Stimulated activated CD8-positive, alpha-beta memory T cell treated with anti-CD3 and anti-CD28 coated beads, Interleukin-2, amount 100 ng/mL, for 1 hour (primary cell): ENCODE measurements around the gene GRIP1.

Experiments used
- DNase-seq, 2 donors: peaks; one replicate each; pipeline ENCODE4 v3.0.0-alpha.2; 2020; ENCODE audit warnings: low read depth in 2 of 2

GRIP1 gene

DNA sequence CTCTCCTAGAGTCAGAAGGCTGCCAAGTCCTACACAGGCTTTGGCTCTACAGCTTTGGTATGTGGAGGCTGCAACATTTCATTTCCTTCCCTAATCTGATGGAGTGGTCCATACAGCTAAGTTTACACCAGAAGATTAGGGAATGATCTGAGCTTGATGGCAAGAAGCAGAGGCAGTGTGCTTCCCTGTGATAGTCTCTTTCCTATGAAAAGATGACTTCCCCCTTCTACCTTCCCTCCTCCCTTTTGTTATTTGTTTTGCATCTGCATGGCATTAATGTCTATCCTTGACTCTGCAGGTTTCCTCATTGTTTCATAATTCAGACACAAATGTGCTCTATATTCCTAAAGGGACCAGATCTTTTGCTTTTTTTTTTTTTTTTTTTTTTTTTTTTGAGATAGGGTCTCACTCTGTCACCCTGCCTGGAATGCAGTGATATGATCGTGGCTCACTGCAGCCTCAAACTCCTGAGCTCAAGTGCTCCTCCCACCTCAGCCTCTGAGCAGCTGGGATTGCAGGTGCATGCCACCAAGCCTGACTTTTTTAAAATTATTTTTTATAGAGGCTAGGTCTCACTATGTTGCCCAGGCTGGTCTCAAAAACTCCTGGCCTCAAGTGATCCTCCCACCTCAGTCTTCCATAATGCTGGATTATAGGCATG, 76.3 kb downstream of the GRIP1 start:
- no peak for DNase-seq

- no peak for DNase-seq
Observed at GRCh38 chr12:66600903-66601302, 78.0 kb downstream of the GRIP1 start.

DNA sequence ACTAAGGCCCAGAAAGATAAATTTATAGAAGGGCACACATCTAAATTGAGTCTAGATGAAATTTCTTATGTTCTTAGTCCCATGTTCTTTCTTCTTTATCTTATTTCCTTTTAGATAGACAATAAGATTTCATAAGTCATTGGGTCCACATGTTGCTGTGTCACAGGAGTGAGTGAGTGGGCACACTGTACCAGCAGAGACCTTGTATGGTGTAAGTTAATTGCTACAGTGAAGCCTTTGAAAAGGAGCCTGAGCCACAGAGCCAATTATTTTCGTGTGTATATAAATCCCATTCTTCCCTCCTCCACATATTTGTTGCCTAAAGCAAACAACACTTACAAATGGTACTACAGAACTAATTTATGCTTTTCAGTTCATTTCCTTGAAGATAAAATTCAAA, 79.1 kb downstream of the GRIP1 start:
- DNase-seq: no peak

DNA sequence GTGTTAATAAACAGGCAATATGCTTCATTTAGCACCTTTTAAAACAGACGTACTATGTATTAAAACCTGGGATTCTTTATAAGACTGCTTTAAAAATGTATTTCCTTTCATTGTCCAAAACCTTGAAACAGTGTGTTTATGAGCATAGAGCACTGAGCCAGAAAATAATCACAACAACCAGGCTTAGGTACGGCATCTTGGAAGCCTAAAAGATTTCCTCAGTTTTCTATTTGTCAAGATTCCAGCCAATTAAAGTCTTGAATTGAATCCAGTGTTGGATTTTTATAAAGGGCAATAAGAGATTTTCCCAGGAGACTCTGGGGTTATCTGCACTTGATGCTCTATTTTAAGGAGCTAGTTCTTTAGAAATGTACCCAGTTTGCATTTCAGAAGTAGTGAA, 80.3 kb downstream of the GRIP1 start:
- DNase-seq: no peak

DNA sequence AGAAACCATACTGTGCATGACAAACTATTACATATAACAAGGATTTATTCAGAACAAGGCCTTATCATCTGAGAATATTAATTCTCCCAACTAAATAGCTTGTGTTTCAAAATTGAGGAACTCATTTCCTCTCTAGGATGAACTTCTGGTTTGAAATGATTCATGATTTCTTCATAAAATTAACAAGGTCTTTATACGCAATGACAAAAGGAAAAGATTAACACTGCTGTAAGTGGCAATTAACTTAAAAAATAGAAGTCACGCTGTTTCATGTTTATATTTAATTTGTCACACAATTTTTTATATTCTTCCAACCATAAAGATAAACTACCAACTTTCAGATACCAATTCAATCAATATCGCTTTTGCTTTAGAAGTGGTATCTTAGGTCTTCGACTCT, 80.8 kb downstream of the GRIP1 start:
- no peak for DNase-seq

GRCh38 chr12:66596199-66596598, 82.7 kb downstream of the GRIP1 start:
- DNase-seq: no peak

DNA sequence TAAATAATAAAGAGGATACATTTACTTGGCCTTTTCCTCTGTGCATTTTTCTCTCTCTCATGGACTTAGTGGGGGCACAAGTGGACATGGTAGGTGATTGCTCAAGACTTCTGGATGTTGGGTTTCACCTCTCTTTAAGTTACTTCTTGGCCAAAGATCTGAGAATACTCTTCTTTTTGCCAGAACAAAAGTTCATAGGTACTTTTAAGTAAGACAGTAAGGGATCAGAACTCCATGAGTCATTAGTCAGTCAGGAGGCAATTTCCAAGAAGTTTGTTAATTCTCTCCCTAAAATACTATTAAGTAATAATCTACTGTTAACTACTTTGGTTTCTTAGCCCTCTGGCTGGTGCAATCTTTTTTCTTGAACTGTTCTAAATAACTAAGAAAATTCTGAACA, 84.2 kb downstream of the GRIP1 start:
- DNase-seq: no peak

- no peak for DNase-seq
Observed at GRCh38 chr12:66590275-66590985, 88.4 kb downstream of the GRIP1 start.

DNA sequence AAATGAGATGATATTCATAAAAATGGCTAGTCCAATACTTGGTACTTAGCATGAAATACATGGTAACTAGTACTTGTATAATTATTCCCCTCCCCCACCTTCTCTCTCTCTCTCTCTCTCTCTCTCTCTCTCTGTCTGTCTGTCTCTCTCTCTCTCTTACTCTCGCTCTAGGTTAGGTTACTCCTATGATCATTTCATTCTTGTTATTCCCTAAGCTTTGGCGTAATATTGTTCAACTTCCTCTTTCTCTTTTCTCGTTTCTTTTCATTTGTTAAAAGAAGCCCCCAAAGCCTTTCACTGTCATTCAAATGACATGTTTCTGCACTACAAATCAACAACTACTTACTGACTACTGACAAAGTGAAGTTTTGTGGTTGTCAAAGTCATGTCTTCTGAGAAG, 89.8 kb downstream of the GRIP1 start:
- DNase-seq: no peak

DNA sequence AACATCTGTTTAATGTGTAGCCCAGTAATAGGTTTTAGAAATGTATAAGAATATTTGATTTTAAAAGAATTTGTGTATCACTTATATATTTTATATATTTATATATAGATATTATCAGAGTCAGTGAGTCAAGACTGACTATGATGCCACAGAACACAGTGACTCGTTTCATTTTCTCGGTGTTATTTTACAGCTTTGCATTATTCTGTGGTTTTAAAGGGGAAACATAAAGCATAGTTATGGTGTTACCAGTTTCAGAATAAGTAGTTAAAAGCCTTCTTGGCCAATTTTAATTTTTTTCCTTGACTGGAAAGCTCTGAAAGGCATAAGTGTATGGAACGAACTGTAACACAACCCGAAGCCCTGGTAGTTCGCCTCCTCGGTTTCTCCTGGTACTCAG, 91.0 kb downstream of the GRIP1 start:
- DNase-seq: no peak

DNA sequence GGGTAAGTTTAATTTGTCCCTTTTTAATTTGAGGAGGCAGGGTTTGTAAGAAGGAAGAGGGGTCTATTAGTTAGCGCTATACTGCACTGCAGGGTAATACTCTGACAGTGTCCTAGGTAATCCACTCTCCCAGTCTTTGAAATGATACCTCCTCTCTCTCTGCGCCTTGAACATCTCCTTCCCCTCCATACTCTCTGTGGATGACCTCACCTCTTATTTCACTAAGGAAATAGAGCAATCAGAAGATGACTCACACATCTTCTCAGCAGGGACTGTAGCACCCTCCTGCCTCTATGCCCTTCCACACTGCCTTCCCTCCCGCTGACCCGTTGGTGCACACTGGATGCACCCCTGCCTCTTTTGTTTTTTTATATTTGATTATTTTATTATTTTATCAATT, 94.2 kb downstream of the GRIP1 start:
- DNase-seq: no peak

GRCh38 chr12:66573605-66574004, 105.3 kb downstream of the GRIP1 start:
- DNase-seq: no peak

DNA sequence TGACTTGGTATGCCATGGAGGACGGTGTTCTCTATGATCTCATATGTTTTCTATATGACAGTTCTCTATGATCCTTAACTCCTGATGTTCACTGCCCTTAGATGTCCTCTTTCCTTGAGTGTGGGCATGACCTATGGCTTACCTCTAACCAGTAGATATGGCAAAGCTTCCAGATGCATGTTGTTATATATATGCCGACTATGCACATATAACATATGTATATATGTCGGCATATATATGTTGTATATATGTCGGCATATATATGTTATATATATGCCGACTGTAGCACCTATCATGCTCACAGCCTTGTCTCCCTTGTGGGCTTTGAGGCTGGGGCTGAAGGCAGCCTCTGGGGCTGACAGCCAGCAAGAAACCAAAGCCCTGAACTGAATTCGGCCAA, 106.0 kb downstream of the GRIP1 start:
- DNase-seq: no peak

GRCh38 chr12:66571361-66571915, 107.4 kb downstream of the GRIP1 start:
- DNase-seq: no peak

GRCh38 chr12:66563220-66563619, 115.7 kb downstream of the GRIP1 start:
- DNase-seq: no peak

- DNase-seq: no peak
Observed at GRCh38 chr12:66555113-66555512, 123.8 kb downstream of the GRIP1 start.

DNA sequence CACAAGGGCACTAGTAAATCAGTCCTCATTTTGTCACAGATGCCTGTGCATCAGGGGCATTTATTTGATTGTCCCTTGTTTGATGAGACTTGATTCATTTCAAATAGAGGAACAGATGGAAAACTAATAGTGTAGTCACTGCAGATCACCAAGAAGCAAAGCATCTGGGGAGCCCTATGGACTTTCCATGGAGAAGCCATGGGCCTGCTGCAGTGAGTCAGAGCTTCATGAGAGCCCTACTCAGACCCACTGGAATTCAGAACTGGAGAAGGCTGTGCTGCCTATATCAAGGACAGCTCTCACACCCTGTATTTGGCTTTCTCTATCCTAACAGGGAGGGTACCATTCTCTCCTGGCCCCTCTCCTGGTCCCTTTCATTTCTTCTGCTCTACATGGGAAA, 126.2 kb downstream of the GRIP1 start:
- DNase-seq: no peak

- no peak for DNase-seq
Observed at GRCh38 chr12:66550626-66551025, 128.2 kb downstream of the GRIP1 start.

- DNase-seq: no peak
Observed at GRCh38 chr12:66549050-66549389, 129.9 kb downstream of the GRIP1 start.

DNA sequence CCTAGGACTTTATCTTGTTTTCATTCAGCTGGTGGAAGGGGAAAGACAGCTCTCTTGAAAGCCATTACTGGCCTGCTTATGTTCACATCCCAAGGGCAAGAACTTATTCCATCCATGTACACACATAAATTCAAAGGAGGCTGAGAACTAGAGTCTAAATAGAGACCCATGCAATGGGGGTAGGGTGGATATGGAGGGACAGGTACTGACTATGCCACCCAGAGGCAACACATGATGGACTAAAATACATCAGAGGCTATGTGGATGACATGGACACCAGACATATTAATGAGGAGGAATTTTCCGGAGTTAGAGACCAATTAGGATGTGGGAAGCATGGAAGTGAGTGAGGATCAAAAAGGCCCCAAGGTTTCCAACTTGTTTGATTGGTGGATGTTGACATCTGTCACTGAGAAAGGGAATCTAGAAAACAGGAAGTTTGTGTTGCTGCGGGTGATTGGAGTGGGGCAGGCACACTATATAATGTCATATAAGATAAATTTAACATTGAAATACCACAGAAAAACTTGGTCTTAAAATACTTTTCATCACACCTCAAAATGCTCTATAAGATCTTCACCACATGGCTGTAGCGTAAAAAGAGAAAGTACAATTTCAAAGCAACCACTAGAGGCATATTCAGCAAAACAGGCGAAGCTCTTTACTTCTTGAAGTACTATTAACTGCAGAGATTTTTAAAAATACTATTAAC, 130.4 kb downstream of the GRIP1 start:
- DNase-seq: no peak

DNA sequence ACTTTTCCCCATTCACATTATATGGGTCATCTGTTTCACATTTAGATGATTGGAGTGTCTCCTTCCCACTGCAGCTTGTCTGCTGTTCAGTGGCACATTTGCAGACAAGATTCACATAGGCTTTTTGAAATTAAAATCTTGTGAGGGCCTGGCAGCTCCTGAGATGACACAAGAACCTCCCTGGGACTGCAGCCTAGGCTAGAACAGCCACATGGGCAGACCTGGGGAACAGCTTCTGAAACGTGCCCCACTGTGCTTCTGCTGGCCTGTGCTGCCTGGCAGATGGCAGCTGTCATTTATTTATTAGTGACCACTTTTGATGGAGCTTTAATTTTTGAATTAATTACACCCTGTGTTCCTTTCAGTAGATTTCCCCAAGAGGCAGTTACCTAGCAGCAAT, 137.4 kb downstream of the GRIP1 start:
- no peak for DNase-seq

DNA sequence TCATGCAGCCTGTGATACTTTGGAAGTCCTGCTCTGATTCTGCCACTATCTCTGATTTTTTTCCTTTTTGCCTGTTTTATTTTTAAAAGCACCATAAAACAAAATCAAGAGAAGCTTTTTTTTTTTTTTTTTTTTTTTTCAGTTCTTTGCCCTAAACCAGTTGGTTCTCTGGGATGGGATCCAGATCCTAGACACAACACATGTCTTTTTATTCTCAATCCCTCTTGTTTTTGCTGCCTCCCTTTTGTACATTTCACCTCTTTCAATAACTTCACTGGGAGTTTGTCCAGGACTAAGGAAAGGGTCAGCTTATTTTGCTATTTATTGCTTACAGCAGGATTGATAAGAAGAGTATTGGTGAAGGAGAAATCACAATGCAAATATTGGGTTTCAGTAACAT, 139.4 kb downstream of the GRIP1 start:
- DNase-seq: no peak

- no peak for DNase-seq
Observed at GRCh38 chr12:66538970-66539369, 139.9 kb downstream of the GRIP1 start.
